Breast epithelium (tissue), 4 donors: ENCODE results near the gene DGKB. TPM values are rescaled to one million over a fixed set of nuclear protein-coding genes. Genes with fewer than 3 reads are reported as not detected.

Experiments used
- DNase-seq, 2 donors: peaks; one replicate each; pipeline ENCODE4 v3.0.0-alpha.2; 2019; ENCODE audit warnings: low spot score in 2 of 2
- H3K27ac ChIP-seq, 2 donors: fragments of 200-600 bp; sonication (generic) in 1 of 2; one replicate each; pipeline ENCODE4 v1.5.1; 2016 to 2019; ENCODE audit warnings: mild to moderate bottlenecking in 1 of 2
- H3K27me3 ChIP-seq, 2 donors: fragments of 200-600 bp; sonication (generic) in 1 of 2; one replicate each; pipeline versions ENCODE4 v1.5.1 to v1.6.0; 2017 to 2019; ENCODE audit warnings: control low read depth in 1 of 2, mild to moderate bottlenecking in 1 of 2
- H3K36me3 ChIP-seq: fragments of 200-600 bp; one replicate; pipeline ENCODE4 v1.5.1; 2019
- H3K4me1 ChIP-seq, 2 donors: fragments of 200-600 bp; sonication (generic); one replicate each; pipeline ENCODE4 v1.5.1; 2016 to 2019; ENCODE audit warnings: control low read depth in 1 of 2
- H3K4me3 ChIP-seq, 3 donors: fragments of 200-600 bp; sonication (generic); 1 replicate in 2 of 3; 2 replicates in 1 of 3; pipeline ENCODE4 v1.5.1; 2016 to 2019; ENCODE audit warnings: mild to moderate bottlenecking in 3 of 3, moderate library complexity in 2 of 3
- H3K9me3 ChIP-seq, 2 donors: fragments of 200-600 bp; sonication (generic) in 1 of 2; one replicate each; pipeline ENCODE4 v1.5.1; 2016 to 2019; ENCODE audit warnings: control low read depth in 1 of 2
- POLR2A ChIP-seq: fragments of 450-650 bp; IDR thresholded peaks from one replicate; pipeline ENCODE4 v1.6.1; 2016; ENCODE audit warnings: antibody characterized with exemption, mild to moderate bottlenecking, moderate library complexity
- POLR2AphosphoS5 ChIP-seq, 3 donors: sonication (generic); formaldehyde crosslinking; IDR thresholded peaks; one replicate each; pipeline ENCODE4 v1.6.1; 2017; ENCODE audit warnings: antibody characterized with exemption in 3 of 3
- intact Hi-C: fragments of 100-400 bp; cut with DNase I; formaldehyde crosslinking; loops from one replicate; pipeline ENCODE4 v1.15.1; 2023; ENCODE audit warnings: low total_unique reads
- total RNA-seq, 3 donors: library from RNA; depleted of rRNA; stranded (reverse); fragments of >200 nt; gene quantifications; one replicate each; pipeline ENCODE4 v1.1.0, GENCODE V29; 2016
- TF ChIP-seq, protein P1 (sequence below), 3 donors: fragments of 450-650 bp; IDR thresholded peaks; one replicate each; pipeline ENCODE4 v1.5.1; 2016 to 2017; ENCODE audit warnings: antibody characterized with exemption in 3 of 3, mild to moderate bottlenecking in 3 of 3, moderate library complexity in 3 of 3

Gene DGKB
- under 1 TPM; 0.16 to 0.44 (median 0.33) TPM for total RNA-seq

DNA sequence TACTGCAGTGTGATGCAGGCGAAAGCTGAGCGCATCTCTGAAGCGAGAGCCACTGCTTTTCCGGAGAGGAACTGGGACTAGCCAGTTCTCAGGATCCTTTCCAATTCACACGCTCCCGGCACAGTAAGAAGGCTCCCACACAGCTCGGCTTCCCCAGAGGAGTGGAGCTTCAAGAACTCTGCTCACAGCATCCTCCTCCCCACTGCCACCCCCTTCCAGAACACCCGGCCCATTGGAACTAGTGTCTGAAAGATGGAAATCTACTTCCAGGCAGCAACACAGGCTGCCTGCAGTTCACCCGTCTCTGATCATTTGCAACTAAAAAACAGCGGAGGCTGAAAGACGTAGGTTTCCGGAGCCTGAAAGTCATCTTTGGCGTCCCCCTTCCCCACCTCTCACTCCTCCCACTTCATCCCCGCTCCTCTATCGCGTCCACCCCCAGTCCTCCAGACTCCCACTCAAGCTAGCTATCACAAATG, at the start of gene DGKB:
TSS of gene DGKB (minus strand) at position 163 of the 479 bp plus-strand sequence.
- Histone ChIP-seq H3K4me3 (peak within 1 kb of the TSS; percentile 8 to 49 (median 24)), H3K27me3 (peaks cover 0 to 7% of the 10 kb centered on the region in 2 donors), H3K9me3 (no peaks in the 10 kb centered on the region), H3K27ac (no peak within 1 kb of the TSS), H3K36me3 (no peaks in the 10 kb centered on the region), H3K4me1 (no peaks in the 10 kb centered on the region)
- intact Hi-C loops = no loop called here
- TF ChIP-seq POLR2A (no peak), POLR2AphosphoS5 (IDR thresholded peaks at IDR 0.05) (no peak)
- TF ChIP-seq, protein P1, sequence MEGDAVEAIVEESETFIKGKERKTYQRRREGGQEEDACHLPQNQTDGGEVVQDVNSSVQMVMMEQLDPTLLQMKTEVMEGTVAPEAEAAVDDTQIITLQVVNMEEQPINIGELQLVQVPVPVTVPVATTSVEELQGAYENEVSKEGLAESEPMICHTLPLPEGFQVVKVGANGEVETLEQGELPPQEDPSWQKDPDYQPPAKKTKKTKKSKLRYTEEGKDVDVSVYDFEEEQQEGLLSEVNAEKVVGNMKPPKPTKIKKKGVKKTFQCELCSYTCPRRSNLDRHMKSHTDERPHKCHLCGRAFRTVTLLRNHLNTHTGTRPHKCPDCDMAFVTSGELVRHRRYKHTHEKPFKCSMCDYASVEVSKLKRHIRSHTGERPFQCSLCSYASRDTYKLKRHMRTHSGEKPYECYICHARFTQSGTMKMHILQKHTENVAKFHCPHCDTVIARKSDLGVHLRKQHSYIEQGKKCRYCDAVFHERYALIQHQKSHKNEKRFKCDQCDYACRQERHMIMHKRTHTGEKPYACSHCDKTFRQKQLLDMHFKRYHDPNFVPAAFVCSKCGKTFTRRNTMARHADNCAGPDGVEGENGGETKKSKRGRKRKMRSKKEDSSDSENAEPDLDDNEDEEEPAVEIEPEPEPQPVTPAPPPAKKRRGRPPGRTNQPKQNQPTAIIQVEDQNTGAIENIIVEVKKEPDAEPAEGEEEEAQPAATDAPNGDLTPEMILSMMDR (IDR thresholded peaks at IDR 0.05) = no peak
- DNase-seq = no peak

GRCh38 chr7:14950013-14950412, 47.5 kb upstream of the DGKB start:
- Histone ChIP-seq H3K27me3 (no peaks in the 10 kb centered on the region), H3K36me3 (no peaks in the 10 kb centered on the region), H3K27ac (no peak overlapping the region), H3K9me3 (no peaks in the 10 kb centered on the region), H3K4me1 (no peaks in the 10 kb centered on the region), H3K4me3 (no peak overlapping the region)
- TF ChIP-seq, protein P1 (IDR thresholded peaks at IDR 0.05) = no peak
- TF ChIP-seq POLR2A = no peak
- DNase-seq = no peak
- intact Hi-C loops = no loop called here

DNA sequence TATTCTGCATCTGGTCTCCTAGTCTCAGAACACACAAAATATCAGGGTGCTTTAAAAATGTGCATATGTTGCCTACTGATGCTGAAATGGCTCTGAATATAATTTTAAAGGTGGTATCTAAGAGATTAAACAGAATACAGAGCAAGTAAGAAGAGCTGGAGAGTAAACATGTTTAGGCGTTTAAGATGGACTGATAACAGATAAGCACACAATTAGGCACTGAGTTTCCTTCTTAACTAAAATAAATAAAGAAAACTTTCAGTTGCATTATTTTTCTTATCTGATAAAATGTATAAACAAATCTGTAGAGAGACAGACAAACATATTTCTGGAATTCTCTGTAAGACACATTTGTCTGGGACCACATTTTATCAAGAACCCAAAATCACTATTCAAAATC, 35.6 kb upstream of the DGKB start:
- no peaks in the 10 kb centered on the region for H3K36me3 ChIP-seq
- no peaks in the 10 kb centered on the region for H3K4me1 ChIP-seq
- intact Hi-C loops = no loop called here
- no peaks in the 10 kb centered on the region for H3K27me3 ChIP-seq
- H3K9me3 ChIP-seq = no peaks in the 10 kb centered on the region
- no peak overlapping the region for H3K4me3 ChIP-seq
- DNase-seq = no peak
- no peak overlapping the region for H3K27ac ChIP-seq
- TF ChIP-seq POLR2AphosphoS5 (IDR thresholded peaks at IDR 0.05) (no peak), POLR2A (no peak)
- TF ChIP-seq, protein P1 (IDR thresholded peaks at IDR 0.05) = no peak

DNA sequence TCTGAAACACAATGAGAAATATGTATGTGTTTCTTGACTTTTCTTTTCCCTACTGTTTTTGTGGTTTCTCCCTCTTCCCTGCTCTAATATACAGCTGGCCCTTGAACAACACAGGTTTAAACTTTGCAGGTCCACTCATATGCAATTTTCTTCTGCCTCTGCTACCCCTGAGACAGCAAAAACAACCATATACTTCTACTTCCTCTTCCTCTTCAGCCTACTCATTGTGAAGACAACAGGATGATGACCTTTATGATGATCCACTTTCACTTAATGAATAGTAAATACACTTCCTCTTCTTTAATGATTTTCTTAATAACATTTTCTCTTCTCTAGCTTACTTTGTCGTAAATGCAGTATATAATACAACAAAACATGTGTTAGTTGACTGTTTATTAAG, 35.0 kb upstream of the DGKB start:
- intact Hi-C loops = no loop called here
- Histone ChIP-seq H3K9me3 (no peaks in the 10 kb centered on the region), H3K4me1 (no peaks in the 10 kb centered on the region), H3K27ac (no peak overlapping the region), H3K4me3 (no peak overlapping the region), H3K27me3 (no peaks in the 10 kb centered on the region), H3K36me3 (no peaks in the 10 kb centered on the region)
- no peak for DNase-seq
- TF ChIP-seq, protein P1 (IDR thresholded peaks at IDR 0.05) = no peak
- TF ChIP-seq POLR2A (no peak), POLR2AphosphoS5 (IDR thresholded peaks at IDR 0.05) (no peak)

DNA sequence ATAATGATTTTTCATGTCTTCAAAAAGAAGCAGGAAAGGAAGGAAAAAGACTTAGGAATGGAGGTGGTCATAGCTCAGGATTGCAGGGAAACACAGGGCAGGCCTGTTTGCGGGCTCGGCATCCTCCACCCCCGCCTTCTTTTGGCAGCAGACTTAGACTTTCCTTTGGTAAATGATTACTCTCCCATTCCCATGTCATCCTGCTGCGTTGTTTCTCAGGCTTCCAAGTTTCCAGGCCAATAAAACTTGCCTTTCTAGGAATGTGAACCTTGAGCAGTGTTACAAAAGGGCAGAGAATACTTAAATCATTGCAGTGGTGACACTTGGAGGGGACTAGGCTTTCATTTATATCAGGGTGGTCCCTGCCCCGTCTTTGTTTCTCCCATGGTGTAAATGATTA, 34.0 kb upstream of the DGKB start:
- H3K27ac ChIP-seq = no peak overlapping the region

More for the DNA sequence above, 34.0 kb upstream of the DGKB start:
- no peaks in the 10 kb centered on the region for H3K36me3 ChIP-seq
- no peak for DNase-seq
- intact Hi-C loops = no loop called here
- TF ChIP-seq POLR2AphosphoS5 (IDR thresholded peaks at IDR 0.05) = no peak
- TF ChIP-seq, protein P1 (IDR thresholded peaks at IDR 0.05) = no peak
- no peak for TF ChIP-seq POLR2A
- H3K4me3 ChIP-seq = no peak overlapping the region
- no peaks in the 10 kb centered on the region for H3K9me3 ChIP-seq
- no peaks in the 10 kb centered on the region for H3K4me1 ChIP-seq
- H3K27me3 ChIP-seq = no peaks in the 10 kb centered on the region
